ENCODE data around the gene ZCCHC9.

ZCCHC9 gene

GRCh38 chr5:81315830-81316229, 14.4 kb downstream of the ZCCHC9 start:
- Histone ChIP-seq H3K4me2 (ENCODE audit: low read length) (no peak overlapping the region), H3K27ac (no peak overlapping the region), H3K9me3 (ENCODE audit: control insufficient read depth, low read length) (no peaks in the 10 kb centered on the region), H2AFZ (no peak overlapping the region), H3K36me3 (ENCODE audit: control insufficient read depth, insufficient read depth, low read length) (no peaks in the 10 kb centered on the region), H3K79me2 (no peaks in the 10 kb centered on the region), H3K9ac (no peak overlapping the region), H3K4me1 (no peaks in the 10 kb centered on the region), H3K4me3 (ENCODE audit: low read depth, low read length) (no peak overlapping the region), H3K27me3 (ENCODE audit: control insufficient read depth, insufficient read depth, low read length) (no peaks in the 10 kb centered on the region)
- no peak for TF ChIP-seq CTCF (IDR thresholded peaks at IDR 0.05)

GRCh38 chr5:81316571-81316970, 15.2 kb downstream of the ZCCHC9 start:
- Histone ChIP-seq H2AFZ (no peak overlapping the region), H3K36me3 (ENCODE audit: control insufficient read depth, insufficient read depth, low read length) (no peaks in the 10 kb centered on the region), H3K27me3 (ENCODE audit: control insufficient read depth, insufficient read depth, low read length) (no peaks in the 10 kb centered on the region), H3K27ac (no peak overlapping the region), H3K4me3 (ENCODE audit: low read depth, low read length) (no peak overlapping the region), H3K79me2 (no peaks in the 10 kb centered on the region), H3K9me3 (ENCODE audit: control insufficient read depth, low read length) (no peaks in the 10 kb centered on the region), H3K4me2 (ENCODE audit: low read length) (no peak overlapping the region), H3K9ac (no peak overlapping the region), H3K4me1 (no peaks in the 10 kb centered on the region)
- TF ChIP-seq CTCF (IDR thresholded peaks at IDR 0.05), result no peak

GRCh38 chr5:81317536-81317935, 16.1 kb downstream of the ZCCHC9 start:
- H3K9ac ChIP-seq, result no peak overlapping the region
- no peak for TF ChIP-seq CTCF (IDR thresholded peaks at IDR 0.05)
- H3K27ac ChIP-seq, result no peak overlapping the region
- H3K9me3 ChIP-seq (ENCODE audit: control insufficient read depth, low read length), result no peaks in the 10 kb centered on the region
- H3K79me2 ChIP-seq, result no peaks in the 10 kb centered on the region
- H3K4me1 ChIP-seq, result no peaks in the 10 kb centered on the region
- no peak overlapping the region for H2AFZ ChIP-seq
- no peaks in the 10 kb centered on the region for H3K36me3 ChIP-seq (ENCODE audit: control insufficient read depth, insufficient read depth, low read length)
- no peaks in the 10 kb centered on the region for H3K27me3 ChIP-seq (ENCODE audit: control insufficient read depth, insufficient read depth, low read length)
- no peak overlapping the region for H3K4me2 ChIP-seq (ENCODE audit: low read length)
- no peak overlapping the region for H3K4me3 ChIP-seq (ENCODE audit: low read depth, low read length)

GRCh38 chr5:81326554-81326953, 25.2 kb downstream of the ZCCHC9 start:
- TF ChIP-seq CTCF (IDR thresholded peaks at IDR 0.05), result no peak
- H3K9ac ChIP-seq, result no peak overlapping the region
- no peak overlapping the region for H3K4me3 ChIP-seq (ENCODE audit: low read depth, low read length)
- H3K79me2 ChIP-seq, result no peaks in the 10 kb centered on the region
- no peaks in the 10 kb centered on the region for H3K4me1 ChIP-seq
- no peaks in the 10 kb centered on the region for H3K36me3 ChIP-seq (ENCODE audit: control insufficient read depth, insufficient read depth, low read length)
- no peaks in the 10 kb centered on the region for H3K27me3 ChIP-seq (ENCODE audit: control insufficient read depth, insufficient read depth, low read length)
- H3K4me2 ChIP-seq (ENCODE audit: low read length), result no peak overlapping the region
- H2AFZ ChIP-seq, result no peak overlapping the region
- no peaks in the 10 kb centered on the region for H3K9me3 ChIP-seq (ENCODE audit: control insufficient read depth, low read length)
- no peak overlapping the region for H3K27ac ChIP-seq

GRCh38 chr5:81334304-81335061, 33.1 kb downstream of the ZCCHC9 start:
- H3K9me3 ChIP-seq (ENCODE audit: control insufficient read depth, low read length), result no peaks in the 10 kb centered on the region
- H3K27me3 ChIP-seq (ENCODE audit: control insufficient read depth, insufficient read depth, low read length), result no peaks in the 10 kb centered on the region
- no peak overlapping the region for H3K9ac ChIP-seq
- H3K4me3 ChIP-seq (ENCODE audit: low read depth, low read length), result no peak overlapping the region
- no peaks in the 10 kb centered on the region for H3K36me3 ChIP-seq (ENCODE audit: control insufficient read depth, insufficient read depth, low read length)
- TF ChIP-seq CTCF (IDR thresholded peaks at IDR 0.05), result no peak
- H3K4me2 ChIP-seq (ENCODE audit: low read length), result no peak overlapping the region
- H3K27ac ChIP-seq, result no peak overlapping the region
- H3K79me2 ChIP-seq, result no peaks in the 10 kb centered on the region
- no peaks in the 10 kb centered on the region for H3K4me1 ChIP-seq
- H2AFZ ChIP-seq, result no peak overlapping the region
